KMS-11 (cell line): ENCODE measurements around the gene FBXO22.
"Not testable (repeated sequence)": the region's sequence is repeated elsewhere in the genome, so short reads cannot be mapped to it uniquely, and the experiment has no call there.

Experiments
- H2AFZ ChIP-seq: fragments of 200-600 bp; sonication (generic); 2 replicates; pipeline ENCODE4 v1.6.1; 2016; ENCODE audit warnings: antibody characterized with exemption, mixed run types, low read depth
- H3K27ac ChIP-seq: fragments of 200-600 bp; sonication (generic); 2 replicates; pipeline ENCODE4 v1.6.1; 2016; ENCODE audit warnings: mild to moderate bottlenecking, mixed run types
- H3K27me3 ChIP-seq: fragments of 200-600 bp; sonication (generic); 2 replicates; pipeline ENCODE4 v1.6.1; 2017; ENCODE audit warnings: mild to moderate bottlenecking, low read depth, mixed run types, moderate library complexity; ENCODE audit not compliant: insufficient read depth
- H3K36me3 ChIP-seq: fragments of 200-600 bp; sonication (generic); 2 replicates; pipeline ENCODE4 v1.6.1; 2017; ENCODE audit warnings: mild to moderate bottlenecking, mixed run types; ENCODE audit not compliant: insufficient read depth
- H3K4me1 ChIP-seq: fragments of 200-600 bp; sonication (generic); 2 replicates; pipeline ENCODE4 v1.6.1; 2016; ENCODE audit warnings: mild to moderate bottlenecking, low read depth, mixed run types; ENCODE audit not compliant: poor library complexity, severe bottlenecking
- H3K4me2 ChIP-seq: fragments of 200-600 bp; sonication (generic); 2 replicates; pipeline ENCODE4 v1.7.0; 2016; ENCODE audit warnings: mild to moderate bottlenecking, mixed run types
- H3K4me3 ChIP-seq: fragments of 200-600 bp; sonication (generic); IDR thresholded peaks from 2 replicates; pipeline ENCODE4 v1.6.1; 2017; ENCODE audit warnings: low read depth, low read length, mixed read lengths; ENCODE audit not compliant: insufficient read depth
- H3K79me2 ChIP-seq: fragments of 200-600 bp; sonication (generic); 2 replicates; pipeline ENCODE4 v1.6.1; 2016; ENCODE audit warnings: low read depth, mixed run types; ENCODE audit not compliant: insufficient read depth
- H3K9ac ChIP-seq: fragments of 200-600 bp; sonication (generic); 2 replicates; pipeline ENCODE4 v1.6.1; 2016; ENCODE audit warnings: mild to moderate bottlenecking, mixed run types
- H4K20me1 ChIP-seq: fragments of 200-600 bp; sonication (generic); 2 replicates; pipeline ENCODE4 v1.6.1; 2016; ENCODE audit warnings: mild to moderate bottlenecking, mixed run types; ENCODE audit not compliant: insufficient read depth
- CTCF ChIP-seq: fragments of 200-600 bp; sonication (generic); conservative IDR thresholded peaks from 2 replicates; pipeline ENCODE4 v1.6.1; 2017; ENCODE audit warnings: low read depth, mild to moderate bottlenecking, antibody characterized with exemption, low read length, moderate library complexity, mixed read lengths

The FBXO22 gene

GRCh38 chr15:75869446-75869845, 34.2 kb upstream of the FBXO22 start:
- Histone ChIP-seq H3K4me3 (no peak overlapping the region), H3K27me3 (no peaks in the 10 kb centered on the region), H3K36me3 (no peaks in the 10 kb centered on the region), H2AFZ (no peak overlapping the region), H4K20me1 (no peaks in the 10 kb centered on the region), H3K4me2 (no peak overlapping the region), H3K4me1 (no peaks in the 10 kb centered on the region), H3K79me2 (no peaks in the 10 kb centered on the region), H3K27ac (no peak overlapping the region), H3K9ac (no peak overlapping the region)
- no peak for TF ChIP-seq CTCF

- not testable (repeated sequence) for H3K4me2 ChIP-seq, H3K36me3 ChIP-seq, H3K4me1 ChIP-seq, H3K4me3 ChIP-seq, H2AFZ ChIP-seq, H4K20me1 ChIP-seq, H3K27ac ChIP-seq, H3K79me2 ChIP-seq, H3K9ac ChIP-seq, H3K27me3 ChIP-seq
Observed at GRCh38 chr15:75871589-75871988, 32.1 kb upstream of the FBXO22 start.

GRCh38 chr15:75872403-75872990, 31.2 kb upstream of the FBXO22 start:
- no peaks in the 10 kb centered on the region for H4K20me1 ChIP-seq
- no peaks in the 10 kb centered on the region for H3K36me3 ChIP-seq
- H2AFZ ChIP-seq = no peak overlapping the region
- no peaks in the 10 kb centered on the region for H3K79me2 ChIP-seq
- no peak overlapping the region for H3K4me3 ChIP-seq
- no peak overlapping the region for H3K4me2 ChIP-seq
- H3K27me3 ChIP-seq = no peaks in the 10 kb centered on the region
- no peak for TF ChIP-seq CTCF
- H3K4me1 ChIP-seq = no peaks in the 10 kb centered on the region
- H3K27ac ChIP-seq = no peak overlapping the region
- H3K9ac ChIP-seq = no peak overlapping the region

GRCh38 chr15:75884041-75884440, 19.6 kb upstream of the FBXO22 start:
- no peaks in the 10 kb centered on the region for H3K27me3 ChIP-seq
- H3K4me1 ChIP-seq = no peaks in the 10 kb centered on the region
- no peaks in the 10 kb centered on the region for H3K79me2 ChIP-seq
- no peak for TF ChIP-seq CTCF
- H3K27ac ChIP-seq = no peak overlapping the region
- H3K4me3 ChIP-seq = no peak overlapping the region
- H3K4me2 ChIP-seq = no peak overlapping the region
- no peak overlapping the region for H2AFZ ChIP-seq
- no peak overlapping the region for H3K9ac ChIP-seq
- H4K20me1 ChIP-seq = no peaks in the 10 kb centered on the region
- H3K36me3 ChIP-seq = no peaks in the 10 kb centered on the region

GRCh38 chr15:75887178-75887577, 16.5 kb upstream of the FBXO22 start:
- Histone ChIP-seq H3K9ac (no peak overlapping the region), H3K27ac (no peak overlapping the region), H4K20me1 (no peaks in the 10 kb centered on the region), H2AFZ (no peak overlapping the region), H3K4me1 (no peaks in the 10 kb centered on the region), H3K4me3 (no peak overlapping the region), H3K27me3 (no peaks in the 10 kb centered on the region), H3K4me2 (no peak overlapping the region), H3K36me3 (no peaks in the 10 kb centered on the region), H3K79me2 (no peaks in the 10 kb centered on the region)
- TF ChIP-seq CTCF = no peak
